Endodermal cell (in vitro differentiated cells): ENCODE results near the gene MYRF. TPM values are rescaled to one million over a fixed set of nuclear protein-coding genes. Genes with fewer than 3 reads are reported as not detected.

Experiments used
- DNase-seq: peaks from one replicate; pipeline ENCODE4 v3.0.0-alpha.2; 2017
- H3K27ac ChIP-seq: 2 replicates; pipeline ENCODE4 v1.5.1; 2013; ENCODE audit warnings: mild to moderate bottlenecking, low read depth, low read length, moderate library complexity
- H3K27me3 ChIP-seq: 2 replicates; pipeline ENCODE4 v1.6.1; 2013; ENCODE audit warnings: mild to moderate bottlenecking, low read length, moderate library complexity; ENCODE audit not compliant: insufficient read depth, control insufficient read depth, poor library complexity, severe bottlenecking
- H3K36me3 ChIP-seq: 2 replicates; pipeline ENCODE4 v1.7.0; 2013; ENCODE audit warnings: mild to moderate bottlenecking, low read length, moderate library complexity; ENCODE audit not compliant: control insufficient read depth, insufficient read depth
- H3K4me1 ChIP-seq: one replicate; pipeline ENCODE4 v1.7.0; 2013; ENCODE audit warnings: low read length; ENCODE audit not compliant: control insufficient read depth, insufficient read depth
- H3K4me3 ChIP-seq: 2 replicates; pipeline ENCODE4 v1.5.1; 2013; ENCODE audit warnings: mild to moderate bottlenecking, low read length, moderate library complexity
- H3K9ac ChIP-seq: 2 replicates; pipeline ENCODE4 v1.6.1; 2013; ENCODE audit warnings: mild to moderate bottlenecking, low read length, moderate library complexity; ENCODE audit not compliant: poor library complexity, severe bottlenecking; ENCODE audit errors: extremely low read depth
- H3K9me3 ChIP-seq: 2 replicates; pipeline ENCODE4 v1.6.1; 2013; ENCODE audit warnings: mild to moderate bottlenecking, low read length, moderate library complexity; ENCODE audit not compliant: control insufficient read depth
- H3K27ac Mint-ChIP-seq: 2 replicates; pipeline ENCODE4 v1.8.0; 2020; ENCODE audit warnings: mixed read lengths
- H3K27me3 Mint-ChIP-seq: 2 replicates; pipeline ENCODE4 v1.8.0; 2021; ENCODE audit warnings: mild to moderate bottlenecking, mixed read lengths; ENCODE audit not compliant: insufficient read depth
- H3K36me3 Mint-ChIP-seq: 2 replicates; pipeline ENCODE4 v1.8.0; 2020; ENCODE audit warnings: low read depth, mixed read lengths
- H3K4me1 Mint-ChIP-seq: 2 replicates; pipeline ENCODE4 v1.8.0; 2020; ENCODE audit warnings: mixed read lengths
- H3K4me3 Mint-ChIP-seq: 2 replicates; pipeline ENCODE4 v1.8.0; 2020; ENCODE audit warnings: mild to moderate bottlenecking, moderate library complexity, mixed read lengths
- H3K9me3 Mint-ChIP-seq: 2 replicates; pipeline ENCODE4 v1.8.0; 2020; ENCODE audit warnings: mild to moderate bottlenecking, mixed read lengths
- WGBS, 2 experiments: methylation state at CpG; one replicate each; pipeline versions ENCODE4 v1.1.5 to v1.1.7; 2013; ENCODE audit warnings: missing lambda C conversion rate in 2 of 2, mixed read lengths in 1 of 2; ENCODE audit not compliant: insufficient coverage in 1 of 2, insufficient read length in 1 of 2; 5-methylcytosine and 5-hydroxymethylcytosine counted together
- total RNA-seq, 2 donors: library from RNA; stranded (reverse); fragmentation: NEBNext Ultra II Directional in 1 of 2; extraction: Animal tissue kit (Norgen Biotek cat#: 25700) in 1 of 2; gene quantifications; 2 replicates in 1 of 2; 3 replicates in 1 of 2; pipeline ENCODE4 v1.2.1, GENCODE V29; 2021
- TF ChIP-seq, protein P1 (sequence below): fragments of 200-600 bp; sonication (generic); conservative IDR thresholded peaks from 2 replicates; pipeline ENCODE4 v1.5.0; 2021; ENCODE audit warnings: antibody characterized with exemption, mild to moderate bottlenecking

MYRF gene
- total RNA-seq, 2 donors from 2014 or later = 30.3 to 61.7 TPM

DNA sequence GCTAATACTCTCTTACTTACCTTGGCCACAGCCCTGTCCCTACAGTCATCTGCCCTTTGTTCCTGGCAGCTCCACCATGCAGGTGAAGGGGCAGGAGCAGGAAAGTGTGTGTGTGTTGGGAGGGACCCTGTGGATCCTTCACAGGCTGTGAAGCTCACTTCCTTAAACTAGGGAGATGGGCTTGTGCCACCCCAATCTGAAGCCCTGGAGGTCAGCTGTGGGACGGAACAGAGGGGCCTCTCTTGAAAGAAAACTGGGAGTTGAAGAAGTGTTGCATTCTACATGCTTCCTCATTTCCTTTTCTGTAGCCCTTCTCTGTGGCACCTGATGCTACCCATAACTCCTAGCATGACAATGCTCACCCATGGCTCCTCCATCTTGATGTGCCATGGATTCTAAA lies 52.7 kb downstream of the MYRF start:
- H3K4me1 ChIP-seq = no peaks in the 10 kb centered on the region
- no peak overlapping the region for H3K9ac ChIP-seq
- Mint-ChIP-seq H3K27me3 (no peaks in the 10 kb centered on the region), H3K4me3 (no peak overlapping the region), H3K9me3 (no peaks in the 10 kb centered on the region), H3K36me3 (peaks cover 78% of the 10 kb centered on the region), H3K27ac (no peak overlapping the region), H3K4me1 (peaks cover 5% of the 10 kb centered on the region)
- TF ChIP-seq, protein P1, sequence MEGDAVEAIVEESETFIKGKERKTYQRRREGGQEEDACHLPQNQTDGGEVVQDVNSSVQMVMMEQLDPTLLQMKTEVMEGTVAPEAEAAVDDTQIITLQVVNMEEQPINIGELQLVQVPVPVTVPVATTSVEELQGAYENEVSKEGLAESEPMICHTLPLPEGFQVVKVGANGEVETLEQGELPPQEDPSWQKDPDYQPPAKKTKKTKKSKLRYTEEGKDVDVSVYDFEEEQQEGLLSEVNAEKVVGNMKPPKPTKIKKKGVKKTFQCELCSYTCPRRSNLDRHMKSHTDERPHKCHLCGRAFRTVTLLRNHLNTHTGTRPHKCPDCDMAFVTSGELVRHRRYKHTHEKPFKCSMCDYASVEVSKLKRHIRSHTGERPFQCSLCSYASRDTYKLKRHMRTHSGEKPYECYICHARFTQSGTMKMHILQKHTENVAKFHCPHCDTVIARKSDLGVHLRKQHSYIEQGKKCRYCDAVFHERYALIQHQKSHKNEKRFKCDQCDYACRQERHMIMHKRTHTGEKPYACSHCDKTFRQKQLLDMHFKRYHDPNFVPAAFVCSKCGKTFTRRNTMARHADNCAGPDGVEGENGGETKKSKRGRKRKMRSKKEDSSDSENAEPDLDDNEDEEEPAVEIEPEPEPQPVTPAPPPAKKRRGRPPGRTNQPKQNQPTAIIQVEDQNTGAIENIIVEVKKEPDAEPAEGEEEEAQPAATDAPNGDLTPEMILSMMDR = no peak
- H3K36me3 ChIP-seq = peaks cover 76% of the 10 kb centered on the region
- 100% methylated on average over 1 of the region's 1 CpG for WGBS, 2 experiments
- no peaks in the 10 kb centered on the region for H3K9me3 ChIP-seq
- DNase-seq = no peak
- no peaks in the 10 kb centered on the region for H3K27me3 ChIP-seq
- no peak overlapping the region for H3K27ac ChIP-seq
- H3K4me3 ChIP-seq = no peak overlapping the region

DNA sequence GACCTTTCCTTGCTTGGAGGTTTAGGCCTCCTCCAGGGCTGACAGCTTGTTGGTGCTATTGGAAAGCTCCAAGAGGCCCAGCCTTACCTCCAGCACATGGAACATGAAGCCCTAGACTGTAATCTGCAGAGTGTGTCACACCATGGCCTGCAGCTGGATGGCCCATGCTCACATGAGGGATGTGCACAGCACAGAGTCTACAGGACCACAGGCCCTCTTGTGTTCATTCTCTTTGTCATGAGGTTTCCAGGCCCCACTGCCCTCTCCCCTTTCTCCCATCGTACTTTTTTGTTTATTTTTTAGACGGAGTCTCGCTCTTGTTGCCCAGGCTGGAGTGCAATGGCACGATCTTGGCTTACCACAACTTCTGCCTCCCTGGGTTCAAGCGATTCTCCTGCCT lies 54.3 kb downstream of the MYRF start:
- H3K36me3 Mint-ChIP-seq = peaks cover 83% of the 10 kb centered on the region
- H3K4me3 Mint-ChIP-seq = no peak overlapping the region
- H3K27ac Mint-ChIP-seq = no peak overlapping the region
- Histone ChIP-seq H3K36me3 (peaks cover 80% of the 10 kb centered on the region), H3K4me1 (no peaks in the 10 kb centered on the region), H3K9me3 (no peaks in the 10 kb centered on the region), H3K9ac (no peak overlapping the region), H3K27me3 (no peaks in the 10 kb centered on the region), H3K27ac (no peak overlapping the region), H3K4me3 (no peak overlapping the region)
- no peaks in the 10 kb centered on the region for H3K27me3 Mint-ChIP-seq
- TF ChIP-seq, protein P1 = no peak
- H3K4me1 Mint-ChIP-seq = no peaks in the 10 kb centered on the region
- 90 to 93% methylated on average over 5 of the region's 5 CpGs for WGBS, 2 experiments
- no peaks in the 10 kb centered on the region for H3K9me3 Mint-ChIP-seq
- DNase-seq = no peak

DNA sequence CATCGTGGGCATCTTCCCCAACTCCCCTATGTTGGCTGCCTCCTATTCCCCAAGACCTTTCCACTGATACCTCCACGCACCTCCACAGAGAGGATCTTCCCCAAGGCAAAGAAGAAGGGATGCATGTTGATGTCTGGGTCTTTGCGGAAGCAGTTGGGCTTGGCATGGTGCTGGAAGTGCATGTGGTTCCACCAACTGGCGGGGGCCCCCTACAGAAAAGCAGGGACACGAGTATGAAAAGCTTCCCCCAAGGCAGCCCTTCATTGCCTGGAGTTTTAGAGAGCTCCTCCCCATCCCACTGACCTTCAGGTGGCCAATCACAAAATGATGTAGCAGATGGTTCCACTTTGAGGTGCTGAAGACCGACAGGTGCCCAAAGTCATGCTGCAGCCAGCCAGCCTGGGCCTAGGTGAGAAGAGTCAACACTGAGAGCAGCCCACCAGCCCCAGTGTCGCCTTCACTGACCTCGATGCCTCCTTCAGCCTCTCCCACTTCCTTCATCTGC lies 58.3 kb downstream of the MYRF start:
- Mint-ChIP-seq H3K9me3 (peaks cover 4% of the 10 kb centered on the region), H3K27ac (no peak overlapping the region), H3K36me3 (peaks cover 78% of the 10 kb centered on the region), H3K4me1 (peaks cover 4% of the 10 kb centered on the region), H3K4me3 (no peak overlapping the region), H3K27me3 (no peaks in the 10 kb centered on the region)
- no peak for DNase-seq
- Histone ChIP-seq H3K36me3 (peaks cover 70% of the 10 kb centered on the region), H3K27me3 (no peaks in the 10 kb centered on the region), H3K9ac (no peak overlapping the region), H3K4me3 (no peak overlapping the region), H3K27ac (no peak overlapping the region), H3K9me3 (no peaks in the 10 kb centered on the region), H3K4me1 (no peaks in the 10 kb centered on the region)
- 95 to 100% methylated on average over 3 to 8 of the region's 8 CpGs for WGBS, 2 experiments
- TF ChIP-seq, protein P1 = no peak
